ENCODE measurements around the gene SLC17A1.

Gene SLC17A1, protein sequence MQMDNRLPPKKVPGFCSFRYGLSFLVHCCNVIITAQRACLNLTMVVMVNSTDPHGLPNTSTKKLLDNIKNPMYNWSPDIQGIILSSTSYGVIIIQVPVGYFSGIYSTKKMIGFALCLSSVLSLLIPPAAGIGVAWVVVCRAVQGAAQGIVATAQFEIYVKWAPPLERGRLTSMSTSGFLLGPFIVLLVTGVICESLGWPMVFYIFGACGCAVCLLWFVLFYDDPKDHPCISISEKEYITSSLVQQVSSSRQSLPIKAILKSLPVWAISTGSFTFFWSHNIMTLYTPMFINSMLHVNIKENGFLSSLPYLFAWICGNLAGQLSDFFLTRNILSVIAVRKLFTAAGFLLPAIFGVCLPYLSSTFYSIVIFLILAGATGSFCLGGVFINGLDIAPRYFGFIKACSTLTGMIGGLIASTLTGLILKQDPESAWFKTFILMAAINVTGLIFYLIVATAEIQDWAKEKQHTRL

DNA sequence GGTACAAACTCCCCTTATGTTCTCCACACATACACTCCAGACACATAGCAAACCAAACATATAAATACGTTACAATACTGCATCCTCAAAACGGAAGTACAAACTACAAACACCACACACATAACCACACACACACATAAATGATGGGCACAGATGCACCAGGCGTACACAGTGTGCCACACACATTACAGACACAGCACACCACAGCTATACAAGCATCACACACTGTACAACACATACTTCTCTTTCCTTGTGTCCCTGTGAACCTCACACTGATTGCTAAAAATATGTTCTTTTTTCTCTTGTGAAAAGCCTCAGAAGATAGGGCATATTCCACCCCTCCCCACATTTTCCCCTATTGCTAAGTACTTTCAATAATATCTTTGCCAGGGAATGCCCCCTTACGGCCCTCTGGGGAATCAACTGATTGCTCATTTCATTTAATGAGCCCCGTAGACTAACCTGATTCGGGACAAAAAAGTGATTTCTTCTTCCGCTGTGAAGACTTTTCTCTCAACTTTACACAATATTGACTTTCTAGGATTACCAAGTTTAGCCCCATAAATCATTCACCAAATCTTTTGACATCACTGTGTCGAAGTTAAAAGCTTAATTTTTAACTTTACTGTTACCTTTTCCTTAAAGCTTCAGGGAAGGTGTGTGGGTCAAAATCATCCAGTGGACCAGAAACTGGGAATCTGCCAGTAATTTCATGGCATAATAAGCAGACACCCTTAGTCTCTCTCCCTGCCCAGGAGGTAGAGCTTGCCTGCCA is at the start of gene SLC17A1:
SLC17A1 (minus strand) TSS at position 521 of the 775 bp plus-strand sequence. CDS start 1,495 bp downstream, outside the sequence.
- no peak within 1 kb of the TSS for H3K4me3 ChIP-seq (ENCODE audit: low read depth, low read length)
- DNase-seq (ENCODE audit: low read depth) = no peak
- TF ChIP-seq MYC (IDR thresholded peaks at IDR 0.05; ENCODE audit: low read depth, low read length) (no peak), POLR2A (IDR thresholded peaks at IDR 0.05; ENCODE audit: extremely low read depth, insufficient read length) (no peak)
- TF ChIP-seq, protein P1, sequence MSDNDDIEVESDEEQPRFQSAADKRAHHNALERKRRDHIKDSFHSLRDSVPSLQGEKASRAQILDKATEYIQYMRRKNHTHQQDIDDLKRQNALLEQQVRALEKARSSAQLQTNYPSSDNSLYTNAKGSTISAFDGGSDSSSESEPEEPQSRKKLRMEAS (IDR thresholded peaks at IDR 0.05; ENCODE audit: low read depth, low read length) = no peak
- TF ChIP-seq, protein P2, sequence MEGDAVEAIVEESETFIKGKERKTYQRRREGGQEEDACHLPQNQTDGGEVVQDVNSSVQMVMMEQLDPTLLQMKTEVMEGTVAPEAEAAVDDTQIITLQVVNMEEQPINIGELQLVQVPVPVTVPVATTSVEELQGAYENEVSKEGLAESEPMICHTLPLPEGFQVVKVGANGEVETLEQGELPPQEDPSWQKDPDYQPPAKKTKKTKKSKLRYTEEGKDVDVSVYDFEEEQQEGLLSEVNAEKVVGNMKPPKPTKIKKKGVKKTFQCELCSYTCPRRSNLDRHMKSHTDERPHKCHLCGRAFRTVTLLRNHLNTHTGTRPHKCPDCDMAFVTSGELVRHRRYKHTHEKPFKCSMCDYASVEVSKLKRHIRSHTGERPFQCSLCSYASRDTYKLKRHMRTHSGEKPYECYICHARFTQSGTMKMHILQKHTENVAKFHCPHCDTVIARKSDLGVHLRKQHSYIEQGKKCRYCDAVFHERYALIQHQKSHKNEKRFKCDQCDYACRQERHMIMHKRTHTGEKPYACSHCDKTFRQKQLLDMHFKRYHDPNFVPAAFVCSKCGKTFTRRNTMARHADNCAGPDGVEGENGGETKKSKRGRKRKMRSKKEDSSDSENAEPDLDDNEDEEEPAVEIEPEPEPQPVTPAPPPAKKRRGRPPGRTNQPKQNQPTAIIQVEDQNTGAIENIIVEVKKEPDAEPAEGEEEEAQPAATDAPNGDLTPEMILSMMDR (IDR thresholded peaks at IDR 0.05; ENCODE audit: low read depth, low read length) = no peak

DNA sequence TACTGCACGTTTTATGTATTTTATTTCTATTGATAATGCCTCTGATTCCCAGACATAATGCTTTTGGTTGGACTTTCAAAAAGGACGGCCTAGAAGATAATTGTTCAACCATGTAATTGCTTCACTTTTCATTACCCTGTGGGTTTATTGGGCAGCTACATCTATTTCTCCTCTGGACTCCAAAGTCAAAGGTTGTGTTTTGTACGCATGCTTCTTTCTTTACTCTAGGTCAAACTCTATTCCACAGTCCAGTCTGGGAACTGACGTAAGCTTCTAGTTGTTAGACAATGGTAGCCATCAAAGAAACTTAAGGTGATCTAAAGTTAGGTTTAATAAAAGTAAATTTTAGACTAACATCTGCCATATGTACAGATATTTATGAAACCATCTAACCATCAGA is 48.7 kb upstream of the SLC17A1 start:
- TF ChIP-seq POLR2A (IDR thresholded peaks at IDR 0.05; ENCODE audit: extremely low read depth, insufficient read length) = no peak
- TF ChIP-seq, protein P1 (IDR thresholded peaks at IDR 0.05; ENCODE audit: low read depth, low read length) = no peak
- DNase-seq (ENCODE audit: low read depth) = no peak
- H3K4me3 ChIP-seq (ENCODE audit: low read depth, low read length) = no peak overlapping the region

DNA sequence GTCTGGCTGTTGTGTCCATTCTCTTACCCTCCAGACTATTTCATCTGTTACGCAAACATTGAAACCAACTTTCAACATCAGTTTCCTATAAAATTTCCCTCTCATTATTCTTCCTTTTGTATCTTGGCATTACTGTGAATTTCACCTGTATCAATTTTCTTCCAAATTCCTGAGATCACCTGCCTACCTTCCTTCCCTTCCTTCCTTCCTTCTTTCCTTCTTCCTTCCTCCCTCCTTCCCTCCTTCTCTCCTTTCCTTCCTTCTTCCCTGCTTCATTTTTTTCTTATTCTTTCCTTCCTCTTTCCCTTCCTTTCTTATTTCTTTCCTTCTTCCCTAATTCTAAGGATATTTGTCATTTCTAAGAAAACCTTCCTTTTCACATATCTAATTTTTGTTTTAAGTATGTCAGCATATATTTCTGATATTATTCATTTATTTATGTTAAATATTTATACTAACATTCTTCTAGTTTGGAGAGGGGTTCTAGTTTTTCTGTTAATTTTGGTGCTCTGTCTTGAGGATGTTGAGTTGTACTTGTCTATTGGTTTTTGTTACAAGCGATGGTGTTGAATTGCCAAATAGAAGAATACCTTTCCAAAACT is 47.0 kb upstream of the SLC17A1 start:
- H3K4me3 ChIP-seq (ENCODE audit: low read depth, low read length) = no peak overlapping the region
- no peak for DNase-seq (ENCODE audit: low read depth)
- no peak for TF ChIP-seq POLR2A (IDR thresholded peaks at IDR 0.05; ENCODE audit: extremely low read depth, insufficient read length)
- TF ChIP-seq, protein P2 (IDR thresholded peaks at IDR 0.05; ENCODE audit: low read depth, low read length) = no peak
- TF ChIP-seq MYC (IDR thresholded peaks at IDR 0.05; ENCODE audit: low read depth, low read length) = no peak
- TF ChIP-seq, protein P1 (IDR thresholded peaks at IDR 0.05; ENCODE audit: low read depth, low read length) = no peak

DNA sequence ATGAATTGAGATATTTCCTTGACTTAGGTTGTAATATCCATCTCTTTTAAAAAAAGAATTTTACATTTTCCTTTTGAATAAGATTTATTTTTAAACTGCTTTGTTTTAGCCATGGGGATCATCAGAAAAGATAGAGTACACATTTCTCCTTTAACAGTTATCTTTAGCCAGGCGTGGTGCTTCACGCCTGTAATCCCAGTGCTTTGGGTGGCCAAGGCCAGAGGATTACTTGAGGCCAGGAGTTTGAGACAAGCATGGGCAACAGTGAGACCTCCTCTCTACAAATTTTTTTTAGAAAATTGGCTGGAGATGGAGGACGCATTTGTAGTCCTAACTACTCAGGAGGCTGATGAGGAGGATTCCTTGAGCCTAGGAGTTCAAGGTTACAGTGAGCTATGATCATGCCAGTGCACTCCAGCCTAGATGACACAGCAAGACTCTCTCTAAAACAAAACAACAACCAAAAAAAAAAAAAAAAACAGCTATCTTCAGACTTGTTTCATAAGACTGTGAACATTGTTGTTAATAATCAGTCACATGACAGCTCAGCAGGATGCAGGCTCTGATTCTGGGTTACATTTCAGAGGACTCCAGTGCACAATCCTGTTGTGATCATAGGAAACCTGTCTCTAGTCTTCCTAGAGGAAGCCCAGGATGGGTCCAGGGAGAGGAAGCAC is 44.2 kb upstream of the SLC17A1 start:
- H3K4me3 ChIP-seq (ENCODE audit: low read depth, low read length) = no peak overlapping the region
- TF ChIP-seq MYC (IDR thresholded peaks at IDR 0.05; ENCODE audit: low read depth, low read length) (no peak), POLR2A (IDR thresholded peaks at IDR 0.05; ENCODE audit: extremely low read depth, insufficient read length) (no peak)
- TF ChIP-seq, protein P1 (IDR thresholded peaks at IDR 0.05; ENCODE audit: low read depth, low read length) = no peak
- TF ChIP-seq, protein P2 (IDR thresholded peaks at IDR 0.05; ENCODE audit: low read depth, low read length) = no peak
- DNase-seq (ENCODE audit: low read depth) = no peak

DNA sequence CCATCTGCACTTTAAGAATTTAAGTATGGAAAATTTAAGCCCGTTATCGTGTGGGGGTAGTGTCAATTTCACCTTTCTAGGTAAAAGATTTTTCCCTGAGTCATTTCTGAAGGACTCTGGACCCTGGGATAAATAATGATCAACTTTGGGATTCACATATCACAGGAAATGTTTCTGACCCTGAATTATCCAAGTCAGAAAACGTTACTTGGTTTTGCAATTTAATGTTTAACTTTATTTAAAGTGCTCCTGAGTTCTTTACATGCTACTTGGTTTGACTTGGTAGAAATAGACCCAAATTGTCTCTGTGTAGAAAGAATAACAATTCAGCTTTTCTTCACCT is 43.7 kb upstream of the SLC17A1 start:
- TF ChIP-seq, protein P1 (IDR thresholded peaks at IDR 0.05; ENCODE audit: low read depth, low read length) = no peak
- TF ChIP-seq, protein P2 (IDR thresholded peaks at IDR 0.05; ENCODE audit: low read depth, low read length) = no peak
- TF ChIP-seq POLR2A (IDR thresholded peaks at IDR 0.05; ENCODE audit: extremely low read depth, insufficient read length) = no peak
- no peak for TF ChIP-seq MYC (IDR thresholded peaks at IDR 0.05; ENCODE audit: low read depth, low read length)
- no peak overlapping the region for H3K4me3 ChIP-seq (ENCODE audit: low read depth, low read length)
- no peak for DNase-seq (ENCODE audit: low read depth)
